Fibroblast of mammary gland (primary cell): Measurements from ENCODE around the gene ZNF669.
"Not testable (repeated sequence)": the region's sequence is repeated elsewhere in the genome, so short reads cannot be mapped to it uniquely, and the experiment has no call there.

ENCODE experiments used
- DNase-seq: peaks from one replicate; pipeline ENCODE4 v3.0.0-alpha.2; 2010; ENCODE audit warnings: low read depth
- H3K4me3 ChIP-seq: 2 replicates; pipeline ENCODE4 v1.5.1; 2011; ENCODE audit warnings: low read depth, mild to moderate bottlenecking, low read length, moderate library complexity; ENCODE audit not compliant: control insufficient read depth
- TF ChIP-seq, protein P1 (sequence below): conservative IDR thresholded peaks from 2 replicates; pipeline ENCODE4 v1.5.1; 2011; ENCODE audit warnings: low read depth, low read length, inconsistent platforms; ENCODE audit not compliant: control insufficient read depth, insufficient read depth

ZNF669 gene

DNA sequence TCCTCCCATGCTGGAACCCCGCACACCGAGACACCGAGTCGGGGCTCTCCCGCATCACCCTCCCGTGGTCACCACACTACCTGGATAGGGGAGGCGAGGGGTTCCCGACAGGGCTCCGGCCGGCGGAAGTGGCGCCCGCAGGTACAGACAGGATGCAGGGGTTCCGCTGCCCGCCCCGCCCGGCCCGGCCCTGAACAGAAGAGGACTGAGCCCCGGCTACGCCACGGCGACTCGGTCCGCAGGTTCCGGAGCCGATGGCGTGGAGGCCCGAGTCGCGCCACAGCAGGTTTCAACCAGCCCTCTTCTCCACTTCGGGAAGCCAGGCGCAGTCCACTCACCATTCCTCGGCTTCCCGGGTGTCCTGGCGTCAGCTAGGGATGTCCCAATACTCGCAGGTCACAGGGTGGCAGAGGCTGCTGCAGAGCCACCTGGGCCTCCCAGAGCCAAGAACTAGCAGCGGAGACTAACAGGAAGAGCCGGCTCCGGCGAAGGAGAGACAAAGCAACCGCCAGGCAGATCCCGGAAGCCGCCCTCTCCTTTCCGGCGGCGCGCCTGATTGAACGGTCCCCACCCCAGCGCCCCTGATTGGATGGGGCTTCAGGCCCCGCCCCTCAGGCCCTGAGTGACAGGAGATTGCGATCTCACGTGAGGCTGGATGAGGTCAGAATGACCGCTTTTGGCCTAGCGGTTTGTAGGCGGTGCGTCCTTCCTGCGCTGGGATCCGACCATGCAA is at the start of gene ZNF669:
TSS of gene ZNF669 (minus strand) at position 498 of the 733 bp plus-strand sequence. CDS start at position 341, 157 bp downstream.
- H3K4me3 ChIP-seq = peak within 1 kb of the TSS; percentile 92
- DNase-seq = peak; percentile 97

GRCh38 chr1:247147781-247148180 is 43.6 kb upstream of the ZNF669 start:
- TF ChIP-seq, protein P1, sequence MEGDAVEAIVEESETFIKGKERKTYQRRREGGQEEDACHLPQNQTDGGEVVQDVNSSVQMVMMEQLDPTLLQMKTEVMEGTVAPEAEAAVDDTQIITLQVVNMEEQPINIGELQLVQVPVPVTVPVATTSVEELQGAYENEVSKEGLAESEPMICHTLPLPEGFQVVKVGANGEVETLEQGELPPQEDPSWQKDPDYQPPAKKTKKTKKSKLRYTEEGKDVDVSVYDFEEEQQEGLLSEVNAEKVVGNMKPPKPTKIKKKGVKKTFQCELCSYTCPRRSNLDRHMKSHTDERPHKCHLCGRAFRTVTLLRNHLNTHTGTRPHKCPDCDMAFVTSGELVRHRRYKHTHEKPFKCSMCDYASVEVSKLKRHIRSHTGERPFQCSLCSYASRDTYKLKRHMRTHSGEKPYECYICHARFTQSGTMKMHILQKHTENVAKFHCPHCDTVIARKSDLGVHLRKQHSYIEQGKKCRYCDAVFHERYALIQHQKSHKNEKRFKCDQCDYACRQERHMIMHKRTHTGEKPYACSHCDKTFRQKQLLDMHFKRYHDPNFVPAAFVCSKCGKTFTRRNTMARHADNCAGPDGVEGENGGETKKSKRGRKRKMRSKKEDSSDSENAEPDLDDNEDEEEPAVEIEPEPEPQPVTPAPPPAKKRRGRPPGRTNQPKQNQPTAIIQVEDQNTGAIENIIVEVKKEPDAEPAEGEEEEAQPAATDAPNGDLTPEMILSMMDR = no peak
- DNase-seq = no peak
- H3K4me3 ChIP-seq = no peak overlapping the region

More for the DNA sequence above, at the start of gene ZNF669:
- TF ChIP-seq, protein P1 = no peak

- DNase-seq, H3K4me3 ChIP-seq: not testable (repeated sequence)
Observed at GRCh38 chr1:247147120-247147519, 43.0 kb upstream of the ZNF669 start.

DNA sequence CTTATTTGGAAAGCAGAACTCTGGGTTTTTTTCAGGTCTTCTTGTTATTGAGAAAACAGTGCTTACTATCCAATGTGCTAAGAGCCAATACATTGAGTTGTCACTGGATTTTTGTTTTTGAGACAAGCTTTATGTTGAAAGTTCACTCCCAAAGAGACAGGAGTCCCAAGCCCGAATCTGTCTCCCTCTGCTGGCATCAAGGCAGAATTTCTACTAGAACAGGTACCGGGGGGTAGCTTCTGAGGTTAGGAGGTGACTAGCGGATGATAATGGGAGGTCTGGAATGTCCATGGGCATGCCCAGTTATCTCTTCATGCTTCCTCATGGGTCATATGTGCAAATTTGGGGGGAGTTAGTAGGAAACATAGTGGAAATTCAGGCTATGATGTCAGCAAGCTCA is 42.5 kb upstream of the ZNF669 start:
- TF ChIP-seq, protein P1 = peak; percentile 19
- no peak for DNase-seq

GRCh38 chr1:247145279-247145678 is 41.1 kb upstream of the ZNF669 start:
- DNase-seq = no peak
- H3K4me3 ChIP-seq = no peak overlapping the region
- TF ChIP-seq, protein P1 = no peak

More for the DNA sequence above, 42.5 kb upstream of the ZNF669 start:
- no peak overlapping the region for H3K4me3 ChIP-seq

DNA sequence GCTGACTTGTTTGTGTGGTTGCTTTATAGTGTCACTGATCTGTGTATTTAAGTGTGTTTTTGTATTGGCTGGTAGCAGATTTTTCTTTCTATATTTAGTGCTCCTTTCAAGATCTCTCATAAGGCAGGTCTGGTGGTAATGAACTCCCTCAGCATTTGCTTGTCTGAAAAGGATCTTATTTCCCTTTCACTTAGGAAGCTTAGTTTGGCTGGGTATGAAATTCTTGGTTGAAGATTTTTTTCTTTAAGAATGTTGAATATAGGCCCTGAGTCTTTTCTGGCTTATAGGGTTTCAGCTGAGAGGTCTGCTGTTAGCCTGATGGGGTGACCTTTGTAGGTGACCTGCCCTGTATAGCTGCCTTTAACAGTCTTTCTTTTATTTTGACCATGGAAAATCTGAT is 35.4 kb upstream of the ZNF669 start:
- DNase-seq, H3K4me3 ChIP-seq: not testable (repeated sequence)

DNA sequence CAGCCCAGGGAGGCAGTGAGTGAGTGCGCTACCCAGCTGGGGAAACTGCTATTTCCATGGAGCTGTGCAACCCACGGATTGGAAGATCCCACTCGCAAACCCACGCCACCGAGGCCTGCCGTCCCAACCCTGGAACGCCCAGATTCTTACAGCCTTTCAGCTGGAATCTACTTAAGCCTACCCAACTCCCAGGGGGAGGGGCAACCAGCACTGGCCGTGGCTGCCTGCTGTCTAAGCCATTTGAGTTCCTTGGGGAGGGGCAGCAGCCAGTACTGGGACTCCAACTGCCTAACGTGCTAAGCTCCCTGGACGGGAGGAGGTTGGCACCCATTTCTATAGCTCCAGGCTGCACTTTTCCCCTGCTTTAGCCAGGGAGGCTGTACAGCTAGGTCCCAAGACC is 27.1 kb upstream of the ZNF669 start:
- TF ChIP-seq, protein P1 = no peak
- no peak overlapping the region for H3K4me3 ChIP-seq
- no peak for DNase-seq

- peak overlapping the region; percentile 1 for H3K4me3 ChIP-seq
- not testable (repeated sequence) for DNase-seq
Observed at GRCh38 chr1:247127519-247128282, 23.5 kb upstream of the ZNF669 start.

DNA sequence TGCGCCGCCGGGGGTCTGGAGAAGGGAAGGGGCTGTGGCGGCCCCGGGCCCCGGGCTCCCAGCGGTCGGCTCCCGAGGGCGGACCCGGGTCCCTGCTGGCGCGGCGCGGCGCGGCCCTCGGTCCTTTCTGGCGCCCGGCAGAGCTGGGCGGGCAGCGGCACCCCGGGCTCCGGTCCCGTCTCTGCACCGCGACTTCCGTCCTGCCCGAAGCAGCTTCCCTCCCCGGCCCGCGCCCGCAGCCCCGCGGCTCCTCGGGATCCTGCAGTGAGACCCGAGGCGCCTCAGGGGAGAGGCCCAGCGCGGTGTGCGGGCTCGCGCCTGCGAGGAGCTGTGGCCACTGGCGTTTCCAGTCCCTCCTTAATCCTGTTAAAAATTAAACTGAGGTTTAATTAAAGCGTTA is 22.4 kb upstream of the ZNF669 start:
- not testable (repeated sequence) for H3K4me3 ChIP-seq, DNase-seq

DNA sequence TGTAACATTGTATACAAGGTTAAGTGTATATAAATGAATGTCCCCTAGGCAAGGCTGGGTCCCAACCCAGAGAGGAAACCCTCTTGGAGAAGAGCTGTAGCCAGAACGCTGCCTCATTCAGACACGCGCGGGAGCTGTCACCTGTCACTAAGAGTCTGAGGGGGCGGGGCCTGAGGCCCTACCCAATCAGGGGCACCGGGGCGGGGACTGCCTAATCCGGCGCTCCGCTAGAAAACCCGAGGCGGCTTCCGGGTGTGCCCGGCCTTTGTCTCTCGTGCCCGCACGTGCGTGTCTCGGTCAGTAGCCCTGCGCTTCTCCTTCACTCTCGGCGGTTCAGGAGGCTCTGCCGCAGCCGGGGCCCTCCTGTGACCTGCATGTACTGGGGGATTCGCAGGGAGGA is 22.0 kb upstream of the ZNF669 start:
- H3K4me3 ChIP-seq, DNase-seq: not testable (repeated sequence)
